Measurements from ENCODE around the gene DNAI2. TPM values are rescaled to one million over a fixed set of nuclear protein-coding genes. Genes with fewer than 3 reads are reported as not detected.

Gene DNAI2
- polyA plus RNA-seq, 2 of the 4 experiments (the other 2 are of a cell fraction) = not detected

- no peaks in the 10 kb centered on the region for H3K9me3 ChIP-seq
- FAIRE-seq (no peak), DNase-seq (ENCODE audit: low read depth in 1 of 2, low spot score in 1 of 2) (no peak), ATAC-seq (no peak)
- 88% methylated on average over 8 of the region's 8 CpGs for WGBS (ENCODE audit: missing lambda C conversion rate)
- H3K4me3 ChIP-seq = no peak overlapping the region
- no peaks in the 10 kb centered on the region for H3K4me1 ChIP-seq
- H3K27ac ChIP-seq = no peak overlapping the region
- POLR2A ChIA-PET = no interaction called here
- no peak overlapping the region for H3K4me2 ChIP-seq
- TF ChIP-seq CHD4 (IDR thresholded peaks at IDR 0.05; ENCODE audit: borderline replicate concordance) (no peak), HOXB13 (CRISPR knock-in tag; IDR thresholded peaks at IDR 0.05; ENCODE audit: low read depth) (no peak), CBX8 (IDR thresholded peaks at IDR 0.05) (no peak), HOXA7 (CRISPR knock-in tag; IDR thresholded peaks at IDR 0.05) (no peak), EHMT2 (IDR thresholded peaks at IDR 0.05; ENCODE audit: low read depth) (no peak), SMC3 (IDR thresholded peaks at IDR 0.05) (no peak), MAFK (IDR thresholded peaks at IDR 0.05; ENCODE audit: partially characterized antibody) (no peak), JUNB (IDR thresholded peaks at IDR 0.05) (no peak)
- TF ChIP-seq, protein P1, sequence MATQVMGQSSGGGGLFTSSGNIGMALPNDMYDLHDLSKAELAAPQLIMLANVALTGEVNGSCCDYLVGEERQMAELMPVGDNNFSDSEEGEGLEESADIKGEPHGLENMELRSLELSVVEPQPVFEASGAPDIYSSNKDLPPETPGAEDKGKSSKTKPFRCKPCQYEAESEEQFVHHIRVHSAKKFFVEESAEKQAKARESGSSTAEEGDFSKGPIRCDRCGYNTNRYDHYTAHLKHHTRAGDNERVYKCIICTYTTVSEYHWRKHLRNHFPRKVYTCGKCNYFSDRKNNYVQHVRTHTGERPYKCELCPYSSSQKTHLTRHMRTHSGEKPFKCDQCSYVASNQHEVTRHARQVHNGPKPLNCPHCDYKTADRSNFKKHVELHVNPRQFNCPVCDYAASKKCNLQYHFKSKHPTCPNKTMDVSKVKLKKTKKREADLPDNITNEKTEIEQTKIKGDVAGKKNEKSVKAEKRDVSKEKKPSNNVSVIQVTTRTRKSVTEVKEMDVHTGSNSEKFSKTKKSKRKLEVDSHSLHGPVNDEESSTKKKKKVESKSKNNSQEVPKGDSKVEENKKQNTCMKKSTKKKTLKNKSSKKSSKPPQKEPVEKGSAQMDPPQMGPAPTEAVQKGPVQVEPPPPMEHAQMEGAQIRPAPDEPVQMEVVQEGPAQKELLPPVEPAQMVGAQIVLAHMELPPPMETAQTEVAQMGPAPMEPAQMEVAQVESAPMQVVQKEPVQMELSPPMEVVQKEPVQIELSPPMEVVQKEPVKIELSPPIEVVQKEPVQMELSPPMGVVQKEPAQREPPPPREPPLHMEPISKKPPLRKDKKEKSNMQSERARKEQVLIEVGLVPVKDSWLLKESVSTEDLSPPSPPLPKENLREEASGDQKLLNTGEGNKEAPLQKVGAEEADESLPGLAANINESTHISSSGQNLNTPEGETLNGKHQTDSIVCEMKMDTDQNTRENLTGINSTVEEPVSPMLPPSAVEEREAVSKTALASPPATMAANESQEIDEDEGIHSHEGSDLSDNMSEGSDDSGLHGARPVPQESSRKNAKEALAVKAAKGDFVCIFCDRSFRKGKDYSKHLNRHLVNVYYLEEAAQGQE (IDR thresholded peaks at IDR 0.05) = no peak
- CTCF ChIA-PET = interaction anchor here (0.7 to 1.5 kb wide), 2 partner anchors 132 to 308 kb away, joined by 3 read pairs; no protein-coding TSS in a partner anchor
These were observed 38.1 kb upstream of the DNAI2 start for GRCh38 chr17:74235911-74236371.

DNA sequence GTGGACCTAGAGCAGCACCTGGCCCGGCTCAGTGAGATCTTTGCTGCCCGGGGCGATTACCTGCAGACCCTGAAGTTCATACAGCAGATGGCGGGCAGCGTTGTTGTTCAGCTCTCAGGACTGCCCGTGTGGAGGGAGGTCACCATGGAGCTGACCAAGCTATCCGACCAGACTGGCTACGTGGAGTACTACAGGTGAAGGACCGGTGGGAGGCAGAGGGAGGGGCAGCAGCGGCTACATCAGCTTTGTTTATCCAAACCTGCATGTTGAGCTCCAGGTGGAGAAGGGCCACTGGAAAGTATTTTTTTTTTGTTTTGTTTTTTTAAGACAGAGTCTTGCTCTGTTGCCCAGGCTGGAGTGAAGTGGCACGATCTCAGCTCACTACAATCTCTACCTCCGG, 36.7 kb upstream of the DNAI2 start:
- Histone ChIP-seq H3K4me1 (no peaks in the 10 kb centered on the region), H3K27ac (no peak overlapping the region), H3K9me3 (no peaks in the 10 kb centered on the region), H3K4me3 (no peak overlapping the region), H3K4me2 (no peak overlapping the region)
- no peak for ATAC-seq
- ChIA-PET POLR2A (no interaction called here), CTCF (interaction anchor here (0.7 to 1.5 kb wide), 5 partner anchors 10 to 131 kb away, joined by 3 to 4 read pairs (median 3); no protein-coding TSS in a partner anchor)
- 58% methylated on average over 12 of the region's 12 CpGs for WGBS (ENCODE audit: missing lambda C conversion rate)
- no peak for FAIRE-seq
- no peak for DNase-seq (ENCODE audit: low read depth in 1 of 2, low spot score in 1 of 2)
- TF ChIP-seq CTCF (IDR thresholded peaks at IDR 0.05) (no peak), HEYL (CRISPR knock-in tag; IDR thresholded peaks at IDR 0.05) (no peak), SMC3 (IDR thresholded peaks at IDR 0.05) (no peak), EHMT2 (IDR thresholded peaks at IDR 0.05; ENCODE audit: low read depth) (no peak), MAZ (IDR thresholded peaks at IDR 0.05; ENCODE audit: borderline replicate concordance, low read depth, low read length) (no peak), JUNB (IDR thresholded peaks at IDR 0.05) (no peak), KDM1A (IDR thresholded peaks at IDR 0.05; ENCODE audit: low read depth) (no peak), CHD4 (IDR thresholded peaks at IDR 0.05; ENCODE audit: borderline replicate concordance) (no peak), PHF8 (IDR thresholded peaks at IDR 0.05; ENCODE audit: borderline replicate concordance, low read depth) (no peak)
- TF ChIP-seq, protein P2, sequence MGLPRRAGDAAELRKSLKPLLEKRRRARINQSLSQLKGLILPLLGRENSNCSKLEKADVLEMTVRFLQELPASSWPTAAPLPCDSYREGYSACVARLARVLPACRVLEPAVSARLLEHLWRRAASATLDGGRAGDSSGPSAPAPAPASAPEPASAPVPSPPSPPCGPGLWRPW (IDR thresholded peaks at IDR 0.05) = no peak
- TF ChIP-seq, protein P3, sequence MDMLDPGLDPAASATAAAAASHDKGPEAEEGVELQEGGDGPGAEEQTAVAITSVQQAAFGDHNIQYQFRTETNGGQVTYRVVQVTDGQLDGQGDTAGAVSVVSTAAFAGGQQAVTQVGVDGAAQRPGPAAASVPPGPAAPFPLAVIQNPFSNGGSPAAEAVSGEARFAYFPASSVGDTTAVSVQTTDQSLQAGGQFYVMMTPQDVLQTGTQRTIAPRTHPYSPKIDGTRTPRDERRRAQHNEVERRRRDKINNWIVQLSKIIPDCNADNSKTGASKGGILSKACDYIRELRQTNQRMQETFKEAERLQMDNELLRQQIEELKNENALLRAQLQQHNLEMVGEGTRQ (IDR thresholded peaks at IDR 0.05) = no peak

- ChIA-PET POLR2A (no interaction called here), CTCF (interaction anchor here (0.9 to 1.4 kb wide), 3 partner anchors 62 to 869 kb away, joined by 3 read pairs; no protein-coding TSS in a partner anchor)
- Histone ChIP-seq H3K27ac (no peak overlapping the region), H3K4me1 (no peaks in the 10 kb centered on the region), H3K4me2 (no peak overlapping the region), H3K9me3 (no peaks in the 10 kb centered on the region), H3K4me3 (no peak overlapping the region)
- 54% methylated on average over 10 of the region's 10 CpGs for WGBS (ENCODE audit: missing lambda C conversion rate)
- no peak for ATAC-seq
- TF ChIP-seq, protein P4, sequence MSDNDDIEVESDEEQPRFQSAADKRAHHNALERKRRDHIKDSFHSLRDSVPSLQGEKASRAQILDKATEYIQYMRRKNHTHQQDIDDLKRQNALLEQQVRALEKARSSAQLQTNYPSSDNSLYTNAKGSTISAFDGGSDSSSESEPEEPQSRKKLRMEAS (IDR thresholded peaks at IDR 0.05) = no peak
- TF ChIP-seq NPAS2 (CRISPR knock-in tag; IDR thresholded peaks at IDR 0.05; ENCODE audit: borderline replicate concordance) (no peak), HOXA7 (CRISPR knock-in tag; IDR thresholded peaks at IDR 0.05) (no peak), POLR2A (IDR thresholded peaks at IDR 0.05; ENCODE audit: low read length) (no peak)
- no peak for DNase-seq (ENCODE audit: low read depth in 1 of 2, low spot score in 1 of 2)
- FAIRE-seq = no peak
These were observed 34.9 kb upstream of the DNAI2 start for GRCh38 chr17:74239172-74239571.
